ENCODE measurements around the gene CDKL1. TPM values are rescaled to one million over a fixed set of nuclear protein-coding genes. Genes with fewer than 3 reads are reported as not detected.
A peak's percentile ranks its signal among the peaks of the same experiment; 100 is the strongest.

The CDKL1 gene
- total RNA-seq, 1 experiment from 2014 or later, result 6.1 TPM

GRCh38 chr14:50312734-50313054, 84.0 kb downstream of the CDKL1 start:
- no peaks in the 10 kb centered on the region; the same call in none of the 2 replicates for H3K36me3 ChIP-seq
- no peaks in the 10 kb centered on the region for H3K9me3 ChIP-seq (replicated peaks)
- H3K4me1 ChIP-seq, result 0 out of 2 replicates have a peak, but pooled peaks cover 2% of the 10 kb centered on the region
- peak overlapping the region; percentile 90 for H3K27ac ChIP-seq
- peak overlapping the region; percentile 85 for H3K4me3 ChIP-seq
- DNase-seq, result no peak
- H3K27me3 ChIP-seq, result no peaks in the 10 kb centered on the region

- H3K4me3 ChIP-seq, result peak within 1 kb of the TSS; percentile 85
- no peaks in the 10 kb centered on the region for H3K27me3 ChIP-seq
- peak; percentile 93 to 96 for DNase-seq
- H3K9me3 ChIP-seq (replicated peaks), result no peaks in the 10 kb centered on the region
- H3K36me3 ChIP-seq, result no peaks in the 10 kb centered on the region; the same call in none of the 2 replicates
- peak within 1 kb of the TSS; percentile 90 for H3K27ac ChIP-seq
- 0 out of 2 replicates have a peak, but pooled peaks cover 2% of the 10 kb centered on the region for H3K4me1 ChIP-seq
Measured at GRCh38 chr14:50311972-50312733, 84.5 kb downstream of the CDKL1 start, which contains the start of the genes DMAC2L and L2HGDH. Gene DMAC2L (plus strand): TSS chr14:50312324. CDS start chr14:50321488, 9,164 bp downstream. Gene L2HGDH (minus strand): TSS chr14:50312229. CDS start chr14:50312150, 79 bp downstream.

GRCh38 chr14:50311337-50311971, 85.2 kb downstream of the CDKL1 start:
- Histone ChIP-seq H3K9me3 (replicated peaks) (no peaks in the 10 kb centered on the region), H3K27ac (peak overlapping the region; percentile 90), H3K36me3 (no peaks in the 10 kb centered on the region; the same call in none of the 2 replicates), H3K27me3 (no peaks in the 10 kb centered on the region), H3K4me1 (0 out of 2 replicates have a peak, but pooled peaks cover 2% of the 10 kb centered on the region), H3K4me3 (peak overlapping the region; percentile 85)
- peak in 1 of 2 experiments; percentile 35 for DNase-seq

- Histone ChIP-seq H3K27me3 (no peaks in the 10 kb centered on the region), H3K36me3 (no peaks in the 10 kb centered on the region; the same call in none of the 2 replicates), H3K9me3 (replicated peaks) (no peaks in the 10 kb centered on the region), H3K4me3 (no peak overlapping the region), H3K27ac (no peak overlapping the region), H3K4me1 (0 out of 2 replicates have a peak, but pooled peaks cover 2% of the 10 kb centered on the region)
- no peak for DNase-seq
Measured at GRCh38 chr14:50310445-50310844, 86.2 kb downstream of the CDKL1 start.

GRCh38 chr14:50308363-50308915, 88.2 kb downstream of the CDKL1 start:
- H3K4me1 ChIP-seq, result 0 out of 2 replicates have a peak, but pooled peaks cover 2% of the 10 kb centered on the region
- H3K9me3 ChIP-seq (replicated peaks), result no peaks in the 10 kb centered on the region
- H3K27ac ChIP-seq, result no peak overlapping the region
- H3K4me3 ChIP-seq, result no peak overlapping the region
- no peak for DNase-seq
- no peaks in the 10 kb centered on the region for H3K36me3 ChIP-seq
- H3K27me3 ChIP-seq, result no peaks in the 10 kb centered on the region

GRCh38 chr14:50303744-50304471, 92.8 kb downstream of the CDKL1 start:
- H3K9me3 ChIP-seq (replicated peaks), result no peaks in the 10 kb centered on the region
- no peak for DNase-seq
- H3K27ac ChIP-seq, result no peak overlapping the region
- H3K4me3 ChIP-seq, result no peak overlapping the region
- H3K27me3 ChIP-seq, result no peaks in the 10 kb centered on the region
- no peaks in the 10 kb centered on the region for H3K4me1 ChIP-seq
- H3K36me3 ChIP-seq, result peaks cover 4% of the 10 kb centered on the region

- Histone ChIP-seq H3K4me1 (no peaks in the 10 kb centered on the region), H3K9me3 (replicated peaks) (no peaks in the 10 kb centered on the region), H3K27ac (no peak overlapping the region), H3K4me3 (no peak overlapping the region), H3K36me3 (peaks cover 6% of the 10 kb centered on the region), H3K27me3 (no peaks in the 10 kb centered on the region)
- no peak for DNase-seq
Measured at GRCh38 chr14:50301914-50302313, 94.8 kb downstream of the CDKL1 start.

- no peak overlapping the region for H3K27ac ChIP-seq
- no peaks in the 10 kb centered on the region for H3K4me1 ChIP-seq
- H3K27me3 ChIP-seq, result no peaks in the 10 kb centered on the region
- peaks cover 6% of the 10 kb centered on the region for H3K36me3 ChIP-seq
- H3K4me3 ChIP-seq, result no peak overlapping the region
- no peak for DNase-seq
- H3K9me3 ChIP-seq (replicated peaks), result no peaks in the 10 kb centered on the region
Measured at GRCh38 chr14:50299585-50299984, 97.1 kb downstream of the CDKL1 start.

GRCh38 chr14:50290306-50290705, 106.4 kb downstream of the CDKL1 start:
- H3K9me3 ChIP-seq (replicated peaks), result no peaks in the 10 kb centered on the region
- peaks cover 10% of the 10 kb centered on the region for H3K36me3 ChIP-seq
- H3K4me3 ChIP-seq, result no peak overlapping the region
- no peaks in the 10 kb centered on the region for H3K4me1 ChIP-seq
- no peak for DNase-seq
- no peaks in the 10 kb centered on the region for H3K27me3 ChIP-seq
- H3K27ac ChIP-seq, result no peak overlapping the region

GRCh38 chr14:50288146-50288545, 108.5 kb downstream of the CDKL1 start:
- H3K36me3 ChIP-seq, result peaks cover 2% of the 10 kb centered on the region
- no peak for DNase-seq
- no peaks in the 10 kb centered on the region for H3K9me3 ChIP-seq (replicated peaks)
- no peaks in the 10 kb centered on the region for H3K4me1 ChIP-seq
- H3K27me3 ChIP-seq, result no peaks in the 10 kb centered on the region
- H3K4me3 ChIP-seq, result no peak overlapping the region
- no peak overlapping the region for H3K27ac ChIP-seq

- no peaks in the 10 kb centered on the region for H3K9me3 ChIP-seq (replicated peaks)
- no peak overlapping the region for H3K27ac ChIP-seq
- H3K27me3 ChIP-seq, result no peaks in the 10 kb centered on the region
- no peak for DNase-seq
- H3K36me3 ChIP-seq, result no peaks in the 10 kb centered on the region; the same call in 1 of the 2 replicates
- no peak overlapping the region for H3K4me3 ChIP-seq
- no peaks in the 10 kb centered on the region for H3K4me1 ChIP-seq
Measured at GRCh38 chr14:50285861-50286260, 110.8 kb downstream of the CDKL1 start.

Other genes with a start within 250 kb of the CDKL1 start
- 30.6 and 30.7 TPM in 2 replicates for gene SOS2, start 165.3 kb downstream of the CDKL1 start, total RNA-seq (2014; rRNA removed; shearing (Covaris generic))
- 14.6 and 15.2 TPM in 2 replicates for gene L2HGDH, start 84.7 kb downstream of the CDKL1 start, total RNA-seq (2014; rRNA removed; shearing (Covaris generic))
- gene DMAC2L, start 84.6 kb downstream of the CDKL1 start, total RNA-seq (2014; rRNA removed; shearing (Covaris generic)), result 9.8 and 10.6 TPM in 2 replicates
- 45.1 and 57.3 TPM in 2 replicates for gene MAP4K5, start 135.7 kb upstream of the CDKL1 start, total RNA-seq (2014; rRNA removed; shearing (Covaris generic))
- gene ATL1, start 163.3 kb upstream of the CDKL1 start, total RNA-seq (2014; rRNA removed; shearing (Covaris generic)), result 0.59 and 0.66 TPM in 2 replicates

Data from SJCRH30 (cell line).